Activated CD4-positive, alpha-beta T cell treated with anti-CD3 and anti-CD28 coated beads, Interleukin-2, amount 10 ng/mL, durations not matched to agents 24 days and 14 days (primary cell): ENCODE results near the gene KAT14. TPM values are rescaled to one million over a fixed set of nuclear protein-coding genes. Genes with fewer than 3 reads are reported as not detected.
"Not testable (repeated sequence)": the region's sequence is repeated elsewhere in the genome, so short reads cannot be mapped to it uniquely, and the experiment has no call there.

ENCODE experiments used
- DNase-seq: peaks from one replicate; pipeline ENCODE4 v3.0.0; 2022
- H3K27ac Mint-ChIP-seq: one replicate; pipeline ENCODE4 v1.8.0; 2022; ENCODE audit warnings: mild to moderate bottlenecking, mixed read lengths
- H3K27me3 Mint-ChIP-seq: one replicate; pipeline ENCODE4 v1.8.0; 2022; ENCODE audit warnings: mixed read lengths
- H3K36me3 Mint-ChIP-seq: one replicate; pipeline ENCODE4 v1.8.0; 2022; ENCODE audit warnings: low read depth, mild to moderate bottlenecking, mixed read lengths
- H3K4me1 Mint-ChIP-seq: one replicate; pipeline ENCODE4 v1.8.0; 2021; ENCODE audit warnings: mixed read lengths
- H3K4me3 Mint-ChIP-seq: one replicate; pipeline ENCODE4 v1.8.0; 2022; ENCODE audit warnings: mild to moderate bottlenecking, moderate library complexity, mixed read lengths
- H3K9me3 Mint-ChIP-seq: one replicate; pipeline ENCODE4 v1.8.0; 2021; ENCODE audit warnings: mixed read lengths
- intact Hi-C: fragments of 100-400 bp; cut with micrococcal nuclease; formaldehyde crosslinking; loops from one replicate; pipeline ENCODE4 v1.15.1; 2023
- total RNA-seq: library from RNA; stranded (reverse); gene quantifications from 2 replicates; pipeline ENCODE4 v1.2.3, GENCODE V29; 2022

Gene KAT14
- total RNA-seq, 1 donor from 2014 or later = 16.8 TPM

GRCh38 chr20:18174906-18175683 lies 37.4 kb downstream of the KAT14 start:
- H3K4me3 Mint-ChIP-seq = no peak overlapping the region
- peaks cover 55% of the 10 kb centered on the region for H3K36me3 Mint-ChIP-seq
- H3K27ac Mint-ChIP-seq = no peak overlapping the region

GRCh38 chr20:18176318-18176785 lies 38.7 kb downstream of the KAT14 start:
- no peak for DNase-seq
- peaks cover 55% of the 10 kb centered on the region for H3K36me3 Mint-ChIP-seq
- intact Hi-C loops = no loop called here
- H3K27ac Mint-ChIP-seq = no peak overlapping the region
- no peaks in the 10 kb centered on the region for H3K27me3 Mint-ChIP-seq
- H3K9me3 Mint-ChIP-seq = peaks cover 12% of the 10 kb centered on the region
- H3K4me3 Mint-ChIP-seq = no peak overlapping the region
- H3K4me1 Mint-ChIP-seq = no peaks in the 10 kb centered on the region

More at GRCh38 chr20:18174906-18175683, 37.4 kb downstream of the KAT14 start:
- Mint-ChIP-seq H3K9me3 (peaks cover 8% of the 10 kb centered on the region), H3K4me1 (no peaks in the 10 kb centered on the region), H3K27me3 (no peaks in the 10 kb centered on the region)
- DNase-seq = no peak
- intact Hi-C loops = no loop called here

GRCh38 chr20:18180366-18180765 lies 42.7 kb downstream of the KAT14 start:
- H3K27ac Mint-ChIP-seq, intact Hi-C loops, H3K4me3 Mint-ChIP-seq, H3K27me3 Mint-ChIP-seq, H3K4me1 Mint-ChIP-seq, DNase-seq: not testable (repeated sequence)
- peaks cover 65% of the 10 kb centered on the region for H3K36me3 Mint-ChIP-seq
- H3K9me3 Mint-ChIP-seq = peaks cover 12% of the 10 kb centered on the region

GRCh38 chr20:18180815-18181214 lies 43.2 kb downstream of the KAT14 start:
- H3K36me3 Mint-ChIP-seq = peaks cover 62% of the 10 kb centered on the region
- no peak overlapping the region for H3K4me3 Mint-ChIP-seq

GRCh38 chr20:18187020-18187419 lies 49.4 kb downstream of the KAT14 start:
- no peak for DNase-seq
- intact Hi-C loops = no loop called here
- Mint-ChIP-seq H3K9me3 (no peaks in the 10 kb centered on the region), H3K27me3 (no peaks in the 10 kb centered on the region), H3K4me3 (no peak overlapping the region), H3K4me1 (peaks cover 2% of the 10 kb centered on the region), H3K36me3 (peaks cover 26% of the 10 kb centered on the region), H3K27ac (no peak overlapping the region)

More at GRCh38 chr20:18180815-18181214, 43.2 kb downstream of the KAT14 start:
- Mint-ChIP-seq H3K9me3 (peaks cover 12% of the 10 kb centered on the region), H3K4me1 (no peaks in the 10 kb centered on the region), H3K27me3 (no peaks in the 10 kb centered on the region), H3K27ac (no peak overlapping the region)
- intact Hi-C loops = no loop called here
- no peak for DNase-seq

- DNase-seq = no peak
- H3K27ac Mint-ChIP-seq = no peak overlapping the region
- H3K36me3 Mint-ChIP-seq = peaks cover 15% of the 10 kb centered on the region
- no peaks in the 10 kb centered on the region for H3K27me3 Mint-ChIP-seq
- intact Hi-C loops = no loop called here
- H3K9me3 Mint-ChIP-seq = no peaks in the 10 kb centered on the region
- H3K4me3 Mint-ChIP-seq = no peak overlapping the region
- H3K4me1 Mint-ChIP-seq = peaks cover 2% of the 10 kb centered on the region
Measured at GRCh38 chr20:18188434-18188833, 50.8 kb downstream of the KAT14 start.

- no peak overlapping the region for H3K27ac Mint-ChIP-seq
- intact Hi-C loops = no loop called here
Measured at GRCh38 chr20:18190338-18191233, 52.9 kb downstream of the KAT14 start.

GRCh38 chr20:18191306-18191705 lies 53.6 kb downstream of the KAT14 start:
- intact Hi-C loops = no loop called here
- no peak overlapping the region for H3K27ac Mint-ChIP-seq
- H3K4me3 Mint-ChIP-seq = no peak overlapping the region
- H3K27me3 Mint-ChIP-seq = no peaks in the 10 kb centered on the region
- H3K4me1 Mint-ChIP-seq = peaks cover 2% of the 10 kb centered on the region
- H3K36me3 Mint-ChIP-seq = peaks cover 3% of the 10 kb centered on the region
- no peaks in the 10 kb centered on the region for H3K9me3 Mint-ChIP-seq
- DNase-seq = no peak

More at GRCh38 chr20:18190338-18191233, 52.9 kb downstream of the KAT14 start:
- Mint-ChIP-seq H3K4me3 (no peak overlapping the region), H3K4me1 (peaks cover 2% of the 10 kb centered on the region), H3K9me3 (no peaks in the 10 kb centered on the region), H3K27me3 (no peaks in the 10 kb centered on the region), H3K36me3 (peaks cover 7% of the 10 kb centered on the region)
- no peak for DNase-seq

GRCh38 chr20:18194461-18194860 lies 56.8 kb downstream of the KAT14 start:
- H3K36me3 Mint-ChIP-seq, H3K27ac Mint-ChIP-seq, H3K4me1 Mint-ChIP-seq, H3K9me3 Mint-ChIP-seq, H3K27me3 Mint-ChIP-seq, DNase-seq, H3K4me3 Mint-ChIP-seq, intact Hi-C loops: not testable (repeated sequence)

- Mint-ChIP-seq H3K4me1 (no peaks in the 10 kb centered on the region), H3K36me3 (no peaks in the 10 kb centered on the region), H3K27me3 (no peaks in the 10 kb centered on the region), H3K4me3 (no peak overlapping the region), H3K9me3 (no peaks in the 10 kb centered on the region), H3K27ac (no peak overlapping the region)
- intact Hi-C loops = no loop called here
- DNase-seq = no peak
Measured at GRCh38 chr20:18195931-18196330, 58.3 kb downstream of the KAT14 start.

GRCh38 chr20:18197382-18198070 lies 59.9 kb downstream of the KAT14 start:
- Mint-ChIP-seq H3K4me3 (no peak overlapping the region), H3K27ac (no peak overlapping the region), H3K27me3 (no peaks in the 10 kb centered on the region), H3K4me1 (no peaks in the 10 kb centered on the region), H3K9me3 (peaks cover 5% of the 10 kb centered on the region), H3K36me3 (no peaks in the 10 kb centered on the region)
- no peak for DNase-seq
- intact Hi-C loops = no loop called here

- Mint-ChIP-seq H3K4me1 (no peaks in the 10 kb centered on the region), H3K9me3 (peaks cover 5% of the 10 kb centered on the region), H3K27me3 (peaks cover 2% of the 10 kb centered on the region), H3K36me3 (no peaks in the 10 kb centered on the region), H3K4me3 (no peak overlapping the region), H3K27ac (no peak overlapping the region)
- no peak for DNase-seq
- intact Hi-C loops = no loop called here
Measured at GRCh38 chr20:18202966-18203365, 65.3 kb downstream of the KAT14 start.

GRCh38 chr20:18203700-18204099 lies 66.0 kb downstream of the KAT14 start:
- DNase-seq, H3K36me3 Mint-ChIP-seq, H3K4me1 Mint-ChIP-seq, H3K27me3 Mint-ChIP-seq, H3K27ac Mint-ChIP-seq, H3K9me3 Mint-ChIP-seq, H3K4me3 Mint-ChIP-seq, intact Hi-C loops: not testable (repeated sequence)
